HG02852 (cell line): ENCODE measurements around the gene CORO2B.

Source experiments
- ATAC-seq: cut with Tn5 transposase; IDR thresholded peaks from one replicate; pipeline ENCODE4 v1.9.1; 2021; ENCODE audit warnings: mild to moderate bottlenecking, moderate library complexity; ENCODE audit not compliant: unreplicated experiment

Gene CORO2B

GRCh38 chr15:68763063-68763462 is 184.3 kb downstream of the CORO2B start:
- ATAC-seq, result no peak

GRCh38 chr15:68764090-68764489 is 185.3 kb downstream of the CORO2B start:
- ATAC-seq, result no peak

- ATAC-seq, result no peak
Observed at GRCh38 chr15:68765602-68766368, 187.0 kb downstream of the CORO2B start.

- ATAC-seq, result no peak
Observed at GRCh38 chr15:68767833-68768232, 189.0 kb downstream of the CORO2B start.

- ATAC-seq, result no peak
Observed at GRCh38 chr15:68768321-68768720, 189.5 kb downstream of the CORO2B start.

- no peak for ATAC-seq
Observed at GRCh38 chr15:68769702-68770101, 190.9 kb downstream of the CORO2B start.

GRCh38 chr15:68770216-68770615 is 191.4 kb downstream of the CORO2B start:
- ATAC-seq, result no peak

GRCh38 chr15:68773036-68773435 is 194.2 kb downstream of the CORO2B start:
- no peak for ATAC-seq

- ATAC-seq, result no peak
Observed at GRCh38 chr15:68774120-68774519, 195.3 kb downstream of the CORO2B start.

GRCh38 chr15:68774521-68775235 is 195.9 kb downstream of the CORO2B start:
- ATAC-seq, result no peak

- no peak for ATAC-seq
Observed at GRCh38 chr15:68775236-68775577, 196.4 kb downstream of the CORO2B start.

GRCh38 chr15:68775671-68776476 is 197.1 kb downstream of the CORO2B start:
- no peak for ATAC-seq

- ATAC-seq, result no peak
Observed at GRCh38 chr15:68776477-68777270, 197.9 kb downstream of the CORO2B start.
